NCI-H446 (cell line): ENCODE results near the gene SCRT2.
A peak's percentile ranks its signal among the peaks of the same experiment; 100 is the strongest.

Experiments used
- DNase-seq, 2 experiments: peaks; one replicate each; lab custom pipeline; 2025; lab: John Stamatoyannopoulos, UW

SCRT2 gene

DNA sequence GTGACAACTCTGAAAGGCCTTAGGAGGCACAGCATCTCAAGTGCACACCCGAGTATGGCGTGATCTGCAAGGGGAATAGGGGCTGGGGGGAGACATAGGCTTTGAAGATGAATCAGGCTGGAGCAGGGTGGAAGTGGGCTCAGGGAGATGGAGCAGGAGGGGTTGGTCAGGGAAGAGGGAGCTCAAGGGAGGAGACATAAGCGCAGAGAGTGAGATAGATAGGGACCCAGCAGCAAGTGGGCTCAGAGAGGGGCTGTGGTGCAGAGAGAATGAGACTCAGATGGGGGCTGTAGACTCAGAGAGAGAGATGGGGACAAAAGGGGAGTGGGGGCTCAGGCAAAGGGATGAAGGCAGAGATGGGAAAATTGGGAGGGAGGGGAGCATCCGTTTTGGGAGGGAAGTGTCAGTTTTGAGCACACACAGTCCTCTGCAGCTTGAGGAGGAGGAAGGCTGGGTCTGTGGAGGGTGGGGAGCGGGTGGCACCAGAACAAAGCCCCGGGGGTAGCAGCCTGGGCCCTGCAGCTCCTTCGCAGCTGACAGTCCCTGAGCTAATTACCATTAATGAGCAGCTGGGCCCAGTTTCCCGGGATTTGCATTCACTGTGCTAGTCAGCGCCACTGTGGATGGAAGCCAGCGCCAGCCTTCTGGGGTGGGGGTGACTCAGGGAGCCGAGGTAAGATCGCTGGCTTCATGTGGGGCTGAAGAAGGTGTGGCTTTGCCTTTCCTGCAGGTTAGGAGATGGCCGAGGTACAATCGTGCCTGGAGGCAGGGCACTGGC is 41.3 kb downstream of the SCRT2 start:
- DNase-seq: peak in 1 of 2 experiments; percentile 10

DNA sequence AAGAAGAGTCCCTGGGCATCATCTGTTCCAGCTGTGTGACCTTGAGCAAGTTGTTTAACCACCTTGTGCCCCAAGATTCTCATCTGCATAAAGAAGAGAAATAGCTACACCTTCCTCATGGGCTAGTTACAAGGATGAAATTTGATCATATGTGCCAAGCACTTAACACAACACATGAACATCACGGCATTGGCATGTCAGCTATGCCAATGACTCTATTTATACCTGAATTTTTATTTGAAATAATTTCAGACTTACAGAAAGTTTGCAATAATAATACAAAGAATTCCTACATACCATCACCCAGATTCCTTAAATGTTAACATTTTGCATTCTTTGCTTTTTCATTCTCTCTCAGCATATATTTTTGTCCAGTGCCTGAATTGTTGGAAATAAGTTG is 44.5 kb downstream of the SCRT2 start:
- no peak for DNase-seq

DNA sequence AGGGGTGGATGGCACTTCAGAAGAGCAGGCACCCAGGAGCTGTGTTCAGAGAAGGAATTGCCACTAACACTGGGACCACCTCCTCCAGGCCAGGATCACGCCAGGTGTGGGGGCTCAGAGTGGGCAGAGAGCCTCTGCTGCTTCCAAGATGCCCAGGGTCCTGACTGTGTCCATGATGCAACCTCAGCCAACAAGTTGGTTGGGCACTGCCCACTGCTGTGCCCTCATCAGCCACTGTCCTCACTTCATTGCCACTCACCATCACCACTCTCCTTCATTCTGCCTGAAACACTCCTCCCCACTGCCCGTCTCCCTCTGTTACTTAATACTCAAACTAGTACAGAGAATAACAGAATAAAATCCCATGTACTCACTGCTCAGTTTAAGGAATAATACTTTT is 49.0 kb downstream of the SCRT2 start:
- DNase-seq: no peak

DNA sequence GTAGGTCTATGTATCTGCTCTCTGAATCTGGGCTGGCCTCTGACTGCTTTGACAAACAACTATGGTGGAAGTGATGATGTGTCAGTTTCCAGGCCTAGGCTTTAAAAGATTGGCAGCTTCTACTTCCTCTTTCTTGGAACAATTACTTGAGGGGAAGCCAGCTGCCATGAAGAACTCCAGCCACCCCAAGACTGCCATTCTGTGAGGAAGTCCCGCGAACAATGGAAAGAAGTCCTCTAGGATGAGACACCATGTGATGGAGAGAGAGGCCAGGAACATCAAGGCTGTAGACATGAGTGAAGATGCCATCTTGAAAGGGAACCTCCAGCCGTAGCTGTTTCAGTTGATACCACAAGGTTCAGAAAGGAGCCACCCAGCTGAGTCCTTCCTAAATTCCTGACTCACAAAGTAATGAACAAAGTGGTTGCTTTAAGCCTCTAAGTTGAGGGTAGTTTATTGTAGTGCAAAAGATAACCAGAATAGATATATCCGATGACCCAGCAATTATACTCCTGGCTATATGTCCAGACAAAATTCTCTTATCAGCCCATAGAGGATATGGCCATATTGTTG is 50.2 kb downstream of the SCRT2 start:
- no peak for DNase-seq

DNA sequence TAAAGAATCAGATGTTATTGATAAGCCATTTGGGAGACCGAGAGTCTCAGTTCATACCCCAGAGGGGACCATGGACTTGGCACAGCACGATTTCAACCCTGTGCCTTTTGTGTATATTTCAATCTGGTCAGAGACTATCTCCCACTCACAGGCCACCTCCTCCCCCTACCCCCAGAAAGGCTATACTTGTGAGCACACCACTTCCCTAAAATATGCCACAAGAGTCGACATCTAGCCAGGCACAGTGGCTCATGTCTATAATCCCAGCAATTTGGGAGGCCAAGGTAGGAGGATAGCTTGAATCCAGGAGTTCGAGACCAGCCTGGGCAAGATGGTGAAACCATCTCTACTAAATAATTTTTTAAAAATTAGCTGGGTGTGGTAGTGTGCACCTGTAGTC is 51.9 kb downstream of the SCRT2 start:
- no peak for DNase-seq

DNA sequence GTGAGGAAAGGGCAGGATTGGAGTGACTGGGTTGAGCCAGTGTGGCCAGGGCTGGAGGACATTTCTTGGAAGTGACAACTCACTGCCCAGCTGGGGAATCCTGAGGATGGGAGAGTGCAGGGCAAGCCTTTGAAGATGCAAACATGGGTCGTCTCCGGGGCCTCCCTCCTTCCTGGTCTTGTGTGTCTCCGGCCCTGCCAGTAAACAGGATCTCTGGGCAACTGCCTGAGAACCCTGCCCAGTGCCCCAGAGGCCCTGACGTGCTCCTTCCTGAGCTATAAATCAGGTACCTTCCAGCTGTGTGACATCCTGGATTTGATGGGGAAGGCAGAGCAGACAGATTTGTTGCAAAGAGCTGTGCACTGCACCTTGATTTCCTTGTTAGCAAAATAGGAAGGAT is 52.6 kb downstream of the SCRT2 start:
- DNase-seq: no peak

DNA sequence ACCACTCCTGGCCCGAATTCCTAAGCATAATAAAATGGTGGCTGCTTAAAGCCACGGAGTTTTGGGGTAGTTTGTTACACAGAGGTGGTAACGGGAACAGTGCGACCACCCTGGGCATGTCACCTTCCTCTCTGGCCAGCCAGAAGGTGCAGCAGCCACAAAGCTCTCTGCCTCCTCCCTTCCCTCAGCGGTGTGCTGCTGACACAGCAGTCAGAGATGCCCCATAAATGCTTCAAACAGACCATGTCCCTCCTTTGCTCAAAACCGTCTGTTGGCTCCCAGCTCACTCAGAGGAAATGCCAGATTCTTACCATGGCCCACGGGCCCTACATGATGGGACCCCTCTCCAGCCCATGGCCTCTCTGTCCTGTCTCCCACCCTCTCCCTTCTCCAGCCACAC is 53.4 kb downstream of the SCRT2 start:
- DNase-seq: no peak

DNA sequence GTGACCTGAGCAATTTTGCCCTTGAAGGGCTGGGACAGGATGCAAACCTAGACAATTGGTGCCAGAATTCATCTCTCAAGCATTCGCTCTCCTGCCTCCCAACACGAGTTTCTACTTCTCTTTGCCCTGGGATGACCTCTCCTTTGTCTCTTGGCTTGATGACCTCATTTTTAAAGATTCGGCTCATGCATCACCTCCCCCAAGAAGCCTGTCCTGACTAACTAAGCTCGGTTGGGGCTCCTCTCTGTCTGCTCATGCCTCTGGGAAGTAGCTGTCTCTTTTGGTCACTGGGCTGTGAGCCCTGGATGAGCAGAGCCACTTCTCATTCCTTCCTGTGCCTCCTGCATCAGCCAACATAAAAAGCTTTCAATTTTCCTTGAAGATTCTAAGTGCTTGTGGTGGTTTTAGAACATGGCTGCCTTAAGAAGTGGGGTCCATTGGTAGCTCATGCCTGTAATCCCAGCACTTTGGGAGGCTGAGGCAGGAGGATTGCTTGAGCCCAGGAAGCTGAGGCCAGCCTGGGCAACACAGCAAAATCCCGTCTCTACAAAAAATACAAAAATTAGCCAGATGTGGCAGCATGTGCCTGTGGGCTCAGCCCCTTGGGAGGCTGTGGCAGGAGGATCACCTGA is 54.4 kb downstream of the SCRT2 start:
- DNase-seq: no peak

DNA sequence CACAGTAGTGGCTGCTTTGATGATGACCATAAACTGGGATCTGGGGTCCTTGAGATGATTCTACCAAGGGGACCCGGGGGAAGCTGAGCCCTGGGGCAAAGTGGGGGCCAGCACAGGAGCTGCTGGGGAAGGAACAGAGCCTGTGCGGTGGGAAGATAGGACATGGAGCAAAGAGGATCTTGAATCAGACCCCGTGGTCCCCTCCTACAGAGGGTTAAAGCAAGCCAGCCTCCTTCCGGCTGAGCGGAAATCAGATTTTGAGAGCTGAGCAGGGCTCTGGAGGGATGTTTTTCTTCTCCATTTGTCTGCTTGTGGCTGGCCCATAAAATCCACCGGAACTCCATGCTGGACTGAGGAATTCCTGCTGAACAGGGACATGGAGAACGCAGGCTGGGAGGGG is 55.4 kb downstream of the SCRT2 start:
- no peak for DNase-seq

DNA sequence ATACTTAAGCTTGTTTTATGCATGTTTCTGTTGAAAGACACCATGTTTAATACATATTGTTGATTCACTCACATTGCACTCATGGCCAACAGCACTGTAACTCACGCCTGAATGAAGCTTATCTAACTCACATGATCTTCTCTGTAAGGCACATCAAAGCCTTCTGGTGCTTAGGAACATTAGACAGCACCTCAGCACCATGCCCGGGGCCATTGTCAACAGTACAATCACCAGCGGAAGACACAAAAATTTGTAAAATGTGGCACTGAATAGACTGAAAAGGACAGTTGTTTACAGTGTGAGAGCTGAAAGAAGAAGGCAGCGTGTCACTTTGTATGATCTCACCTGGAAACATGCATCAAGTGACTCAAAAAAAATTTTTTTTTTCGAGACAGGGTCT is 56.6 kb downstream of the SCRT2 start:
- no peak for DNase-seq

DNA sequence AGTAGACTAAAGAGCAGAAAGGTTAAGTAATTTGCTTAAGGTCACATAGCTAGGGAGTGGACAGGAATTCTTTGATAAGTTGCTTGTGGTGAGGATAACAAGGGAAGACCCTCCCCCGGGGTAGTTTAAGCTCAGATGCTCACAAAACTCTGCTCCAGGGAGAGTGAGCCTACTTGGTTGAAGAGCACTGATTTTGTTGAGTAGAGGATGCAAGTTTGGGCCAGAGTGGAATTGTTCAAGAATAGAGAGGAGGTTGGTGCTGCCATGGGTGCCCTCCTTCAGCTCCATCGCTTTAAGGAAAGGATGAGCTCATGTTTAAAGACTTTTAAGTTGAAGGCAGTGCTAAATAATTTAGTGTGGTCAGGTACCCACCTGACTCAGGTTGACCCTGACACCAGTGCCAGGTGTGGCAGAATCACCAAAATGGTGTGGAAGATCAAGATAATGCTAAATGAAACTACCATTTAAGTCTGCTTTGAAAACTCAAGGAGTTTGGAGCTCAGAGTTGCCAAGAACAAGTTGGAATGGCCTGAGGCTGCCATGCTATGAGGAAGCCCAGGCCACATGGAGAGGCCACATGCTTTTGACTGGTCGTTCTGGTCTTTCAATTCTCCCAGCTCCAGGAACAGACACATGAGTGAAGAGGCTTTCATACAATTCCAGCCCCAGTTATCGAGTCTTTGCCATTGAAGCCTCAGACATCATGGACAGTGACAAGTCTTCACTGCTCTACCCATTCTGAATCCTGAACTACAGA is 57.5 kb downstream of the SCRT2 start:
- no peak for DNase-seq

DNA sequence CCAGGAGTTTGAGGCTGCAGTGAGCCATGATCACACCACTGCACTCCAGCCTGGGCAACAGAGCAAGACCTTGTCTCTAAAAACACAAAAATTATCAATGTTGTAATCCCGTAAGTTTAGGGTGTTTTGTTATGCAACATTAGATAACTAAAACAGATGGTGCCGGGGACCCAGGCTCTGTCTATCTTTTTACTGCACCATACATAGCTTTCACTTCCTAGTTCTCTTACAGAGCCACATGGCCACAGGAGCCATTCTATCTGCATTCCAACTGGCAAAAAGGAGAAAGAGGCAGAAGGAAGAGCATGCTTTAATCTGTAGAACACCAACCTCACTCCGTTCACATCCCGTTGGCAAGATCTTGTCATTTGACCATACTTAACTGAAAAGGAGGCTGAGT is 60.1 kb downstream of the SCRT2 start:
- no peak for DNase-seq

DNA sequence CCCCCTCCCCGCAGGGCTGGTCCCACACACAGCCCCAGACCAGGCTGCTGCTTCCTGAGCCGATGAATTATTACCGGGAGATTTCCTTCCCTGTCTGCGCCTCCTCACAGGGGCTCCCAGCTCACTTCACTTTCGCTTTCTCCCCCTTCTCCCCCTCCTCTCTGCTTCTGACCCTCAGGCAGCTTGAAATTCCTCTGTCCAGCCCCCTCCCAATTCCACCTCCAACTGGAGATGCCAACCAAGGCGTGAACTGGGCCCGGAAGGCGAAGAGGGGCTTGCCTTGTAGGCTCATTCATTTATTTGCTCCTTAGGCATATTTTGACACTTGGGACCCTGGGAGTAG is 63.8 kb downstream of the SCRT2 start:
- DNase-seq: no peak
